ENCODE measurements around the gene ERBB4. TPM values are rescaled to one million over a fixed set of nuclear protein-coding genes. Genes with fewer than 3 reads are reported as not detected.
"Not testable (repeated sequence)": the region's sequence is repeated elsewhere in the genome, so short reads cannot be mapped to it uniquely, and the experiment has no call there.

The ERBB4 gene
- total RNA-seq, 1 donor from 2014 or later: 0.07 TPM

DNA sequence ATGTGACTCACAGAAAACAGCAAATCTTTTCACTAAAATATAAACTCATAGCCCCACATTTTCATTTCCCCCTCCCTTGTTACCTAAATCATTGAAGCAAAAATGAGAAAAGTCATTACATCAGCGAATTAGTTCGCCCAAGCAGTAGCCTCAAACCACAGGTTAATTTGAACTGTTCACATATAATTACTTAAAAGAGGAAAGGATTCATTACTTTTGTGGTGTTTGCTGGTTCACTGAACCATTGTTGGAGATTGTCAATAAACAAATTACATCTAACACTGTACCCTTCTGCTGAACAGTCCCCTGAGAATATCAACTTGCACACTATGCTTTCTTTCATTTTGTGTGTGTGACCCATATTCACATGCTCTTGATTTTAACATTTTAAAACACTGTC is 238.7 kb downstream of the ERBB4 start:
- DNase-seq (ENCODE audit: low read depth, low spot score): no peak

DNA sequence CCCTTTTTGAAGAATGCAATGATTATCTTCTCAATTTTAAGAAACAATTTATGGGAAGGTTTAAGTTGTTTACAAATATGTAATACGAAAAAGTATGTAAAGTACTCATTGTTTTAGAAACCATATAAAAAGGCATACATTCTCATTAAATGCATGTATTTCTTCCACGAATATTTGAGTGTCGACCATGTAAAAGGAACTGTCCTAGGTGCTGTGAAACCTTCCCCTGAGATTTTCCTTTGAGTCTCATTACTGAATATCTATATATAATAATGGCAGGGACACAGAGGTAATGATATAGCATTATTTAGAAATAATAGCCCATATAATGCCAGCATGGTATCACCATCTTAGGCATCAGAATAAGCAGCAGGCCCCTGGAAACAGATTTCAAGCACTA is 239.3 kb downstream of the ERBB4 start:
- no peak for DNase-seq (ENCODE audit: low read depth, low spot score)

DNA sequence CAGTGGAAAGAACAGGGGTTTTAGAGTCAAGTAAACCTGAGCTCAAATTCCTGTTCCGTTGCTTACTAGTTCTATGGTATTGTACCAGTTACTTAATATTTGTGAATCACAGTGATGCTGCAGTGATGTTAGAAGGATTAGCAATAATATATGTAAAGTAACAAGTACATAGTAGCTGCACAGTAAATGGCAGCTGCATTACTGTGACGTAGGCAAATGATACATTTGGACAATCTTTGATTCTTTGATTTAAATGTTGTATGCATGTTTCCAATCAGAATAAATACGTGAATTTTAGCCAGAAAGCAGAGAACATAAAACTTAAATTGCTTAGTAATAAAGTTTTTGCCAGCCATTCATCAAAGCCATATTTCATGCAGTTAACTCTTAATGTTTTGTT is 243.0 kb downstream of the ERBB4 start:
- no peak for DNase-seq (ENCODE audit: low read depth, low spot score)

DNA sequence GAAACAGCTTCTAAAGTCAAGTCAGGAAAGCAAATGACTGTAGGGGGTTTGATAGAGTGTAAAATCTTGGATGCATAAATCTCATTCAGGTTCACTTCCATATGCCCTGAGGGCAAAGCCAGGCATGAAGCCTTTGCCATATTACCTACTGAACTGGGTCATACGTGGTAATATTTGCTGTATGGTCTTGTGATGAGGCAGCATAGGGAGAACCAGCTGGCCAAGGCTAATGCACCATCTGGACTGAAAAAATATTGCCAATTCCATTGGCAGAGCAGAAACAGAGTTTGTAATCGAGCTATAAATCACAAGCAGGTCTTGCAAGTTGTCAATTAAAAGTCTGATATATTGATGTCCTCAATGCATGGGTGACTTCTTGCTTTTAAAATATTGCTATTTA is 243.8 kb downstream of the ERBB4 start:
- DNase-seq (ENCODE audit: low read depth, low spot score): no peak

DNA sequence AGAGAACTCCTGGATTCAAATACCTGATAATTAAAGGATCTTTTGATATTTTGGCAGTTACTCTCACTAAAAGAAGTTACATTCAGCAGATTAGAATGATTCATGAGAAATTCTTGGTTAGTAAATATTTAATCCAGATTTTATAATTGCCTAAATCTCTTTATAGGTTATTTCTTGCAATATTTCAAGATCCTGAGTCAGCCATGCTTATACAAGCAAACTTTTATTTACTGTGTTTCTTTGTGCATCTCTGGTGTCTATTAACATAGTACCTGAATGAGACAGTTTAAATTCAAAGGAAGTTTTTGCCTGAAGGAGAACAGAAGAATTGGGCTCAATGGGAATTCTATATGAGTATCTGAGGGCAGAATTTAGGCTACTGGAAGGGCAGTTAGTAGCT is 249.3 kb downstream of the ERBB4 start:
- no peak for DNase-seq (ENCODE audit: low read depth, low spot score)

DNA sequence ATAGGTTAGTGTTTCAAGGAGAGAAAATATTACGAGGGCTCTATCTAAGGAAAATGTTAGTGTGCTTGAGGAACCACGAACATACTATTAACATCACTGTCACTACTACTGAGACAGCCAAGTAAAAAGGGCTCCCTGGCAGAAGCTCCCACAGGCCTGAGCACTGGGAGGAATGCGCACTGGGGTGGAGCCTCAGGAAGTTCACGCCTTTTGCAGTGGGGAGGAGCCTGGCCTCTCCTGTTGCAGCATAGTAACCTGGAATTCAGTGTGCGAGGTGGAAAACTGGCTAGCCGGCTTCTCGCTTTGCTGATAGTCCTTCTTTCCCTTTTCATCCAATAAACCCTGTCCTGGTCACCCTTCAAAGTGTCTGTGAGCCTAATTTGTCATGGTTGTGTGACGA is 250.3 kb downstream of the ERBB4 start:
- DNase-seq (ENCODE audit: low read depth, low spot score): no peak

DNA sequence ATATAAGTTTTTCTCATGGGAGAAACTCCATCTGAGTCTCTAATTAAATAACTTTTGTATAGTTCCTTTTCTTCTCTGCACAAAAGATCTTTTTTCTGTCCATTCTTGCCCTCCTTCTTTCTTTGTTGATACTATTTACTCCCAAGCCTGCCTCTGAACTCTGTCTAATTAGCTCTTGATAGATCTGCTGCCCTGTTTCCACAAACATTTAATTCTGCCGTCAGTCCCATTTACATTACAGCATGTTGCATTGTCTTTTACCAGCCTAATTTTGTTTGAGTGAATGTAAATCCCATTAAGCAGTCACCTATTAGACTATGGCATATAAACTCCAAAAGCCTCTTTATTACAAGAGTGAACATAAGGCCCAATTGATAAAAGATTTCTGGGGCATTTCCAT is 254.4 kb downstream of the ERBB4 start:
- DNase-seq (ENCODE audit: low read depth, low spot score): no peak

DNA sequence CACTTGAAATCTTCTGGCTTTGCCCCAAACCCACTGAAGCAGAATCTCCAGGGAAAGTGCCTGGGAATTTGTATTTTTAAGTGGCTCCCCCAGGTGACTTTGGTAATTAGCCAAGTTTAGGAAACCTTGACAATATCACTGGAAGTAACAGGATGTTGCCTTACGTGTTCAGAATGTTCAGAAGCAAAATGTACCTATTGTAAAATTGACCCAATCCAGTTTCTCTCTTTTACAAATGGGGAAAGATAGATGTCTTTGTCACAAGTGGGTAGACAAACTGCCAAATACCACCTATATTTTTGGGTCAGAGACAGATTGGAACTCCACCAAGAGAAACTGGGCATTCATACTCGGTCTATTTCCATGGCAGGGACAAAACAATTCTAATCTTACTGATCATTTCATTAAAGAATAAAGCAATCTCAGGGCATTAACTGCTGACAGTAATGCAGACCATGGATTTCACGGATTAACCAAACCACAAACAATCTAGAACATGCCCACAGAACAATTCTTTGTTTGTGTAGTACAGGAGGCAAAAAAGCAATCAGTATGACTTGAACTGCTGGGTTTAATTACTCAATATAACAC is 255.8 kb downstream of the ERBB4 start:
- DNase-seq (ENCODE audit: low read depth, low spot score): no peak

DNA sequence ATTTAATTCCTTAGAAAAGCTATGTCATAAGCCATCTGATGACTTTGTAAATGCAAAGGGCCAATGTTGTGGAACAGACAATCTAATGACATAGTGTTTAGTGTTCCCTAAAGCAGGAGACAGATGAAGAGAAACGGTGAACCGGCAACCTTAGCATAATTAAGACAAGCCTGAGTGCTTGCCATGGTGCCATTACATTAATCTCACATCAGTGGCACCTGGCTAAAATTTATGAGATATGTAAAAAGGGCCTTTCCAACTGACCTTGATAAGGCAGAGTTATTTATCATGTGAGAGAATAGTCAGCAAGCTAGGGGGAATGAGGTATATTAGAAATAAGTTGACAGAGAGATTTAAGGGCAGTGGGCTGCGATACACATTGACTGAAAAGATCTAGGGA is 261.8 kb downstream of the ERBB4 start:
- no peak for DNase-seq (ENCODE audit: low read depth, low spot score)

DNA sequence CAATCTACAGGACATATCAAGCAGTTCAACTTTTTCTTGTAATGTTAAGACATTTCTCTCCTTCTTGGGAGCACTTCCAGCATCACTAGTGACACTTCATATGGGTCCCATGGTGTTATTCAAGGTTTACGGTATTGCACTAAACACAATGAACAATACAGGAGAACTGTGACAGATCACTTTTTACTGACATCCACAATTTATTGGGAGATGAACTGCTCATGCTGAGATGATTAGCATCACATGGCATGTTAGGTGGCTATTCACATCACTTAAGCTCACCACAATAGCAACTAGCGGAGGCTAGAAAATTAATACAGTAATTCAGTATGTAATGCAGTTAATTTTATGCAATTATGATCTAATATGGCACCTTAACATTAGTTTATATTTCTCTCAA is 264.4 kb downstream of the ERBB4 start:
- DNase-seq (ENCODE audit: low read depth, low spot score): no peak

DNA sequence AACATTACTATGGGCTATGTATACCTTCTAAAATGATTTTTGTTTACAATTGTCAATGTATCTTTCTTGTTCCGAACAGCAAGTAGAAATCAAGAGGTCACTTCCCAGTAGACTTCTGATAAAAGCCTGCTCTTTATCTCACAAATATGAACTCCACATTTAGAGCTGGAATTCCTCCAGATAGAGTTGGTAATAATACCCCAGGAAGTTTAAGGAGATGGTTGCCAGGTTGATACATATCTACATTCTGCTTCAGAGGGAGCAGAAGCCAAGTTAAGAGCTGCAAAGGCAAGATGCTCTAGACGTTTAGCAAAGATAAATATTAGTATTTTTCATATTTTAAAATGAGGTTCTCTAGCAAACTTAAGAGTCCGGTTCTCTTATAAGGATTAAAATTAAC is 267.0 kb downstream of the ERBB4 start:
- DNase-seq (ENCODE audit: low read depth, low spot score): no peak

DNA sequence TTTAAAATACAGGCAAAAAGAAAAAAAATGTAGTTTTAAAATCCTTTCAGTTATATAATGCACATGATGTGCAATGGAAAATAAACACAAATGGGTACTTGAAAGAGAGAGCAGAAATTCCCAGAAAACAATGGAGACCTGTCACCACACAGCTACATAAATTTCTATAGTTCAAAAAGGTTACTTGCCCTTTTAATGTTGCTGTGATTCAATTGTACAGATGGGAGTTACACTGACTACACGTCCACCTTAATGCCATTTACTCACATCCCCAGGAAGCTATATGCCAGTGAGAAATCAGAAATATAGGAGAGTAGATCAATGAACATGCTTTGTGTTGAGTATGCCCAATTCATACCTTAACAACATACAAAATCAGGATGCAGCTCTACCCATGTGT is 269.6 kb downstream of the ERBB4 start:
- no peak for DNase-seq (ENCODE audit: low read depth, low spot score)

DNA sequence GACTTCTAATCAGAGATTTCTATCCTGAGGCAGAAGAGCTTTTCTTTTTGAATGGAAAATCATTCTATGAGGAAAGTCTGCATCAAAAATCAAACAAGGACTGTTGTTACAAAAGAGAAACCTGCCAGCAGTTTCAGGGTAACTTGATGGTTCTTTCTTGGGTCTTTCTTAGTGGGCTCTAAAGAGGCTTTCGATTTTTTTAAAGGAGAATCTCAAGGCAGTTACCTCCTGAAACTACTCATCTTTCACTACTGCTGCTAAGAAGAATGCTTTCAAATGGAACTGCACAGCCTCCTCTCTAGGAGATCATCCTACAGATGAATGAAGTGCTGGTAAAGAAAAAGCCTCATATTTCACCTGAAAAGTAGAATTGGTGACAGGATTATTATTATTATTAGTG is 272.3 kb downstream of the ERBB4 start:
- DNase-seq (ENCODE audit: low read depth, low spot score): no peak

DNA sequence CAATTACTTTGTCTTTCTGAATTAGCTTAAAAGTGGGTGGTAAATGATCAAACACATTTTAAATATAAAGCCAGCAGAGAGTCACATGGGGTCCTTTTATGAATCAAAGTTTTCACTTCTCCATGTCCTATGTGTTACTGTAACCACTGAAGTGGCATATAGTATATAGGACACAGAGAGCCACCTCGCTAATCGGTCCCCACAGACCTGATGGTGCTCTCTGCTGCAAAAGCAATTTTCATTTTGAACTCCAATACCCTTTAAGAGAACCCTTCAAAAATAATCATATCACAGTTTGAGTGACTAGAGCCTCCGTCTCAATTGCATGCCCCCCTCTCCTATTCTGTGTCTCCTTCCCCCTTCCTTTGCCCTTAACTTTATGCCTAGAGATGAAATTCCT is 272.8 kb downstream of the ERBB4 start:
- DNase-seq (ENCODE audit: low read depth, low spot score): no peak

DNA sequence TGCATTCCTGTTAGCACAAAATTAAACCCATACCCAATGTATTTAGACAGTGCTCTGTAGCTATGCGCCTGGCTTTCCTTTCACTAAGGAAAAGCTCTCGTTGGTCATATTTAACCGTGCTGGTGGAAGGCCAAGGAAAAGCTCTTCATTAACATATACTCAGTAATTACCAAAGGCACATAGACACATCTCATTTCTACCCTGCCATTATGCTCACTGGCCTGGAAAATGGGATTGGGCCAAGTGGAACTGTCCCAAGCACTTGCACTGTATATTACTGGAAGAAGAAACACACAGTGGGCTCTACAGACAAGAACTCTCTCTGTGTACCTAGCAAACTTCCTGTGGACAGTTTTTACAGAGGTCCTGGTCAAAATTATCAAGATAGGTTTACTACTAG is 274.4 kb downstream of the ERBB4 start:
- DNase-seq (ENCODE audit: low read depth, low spot score): no peak

DNA sequence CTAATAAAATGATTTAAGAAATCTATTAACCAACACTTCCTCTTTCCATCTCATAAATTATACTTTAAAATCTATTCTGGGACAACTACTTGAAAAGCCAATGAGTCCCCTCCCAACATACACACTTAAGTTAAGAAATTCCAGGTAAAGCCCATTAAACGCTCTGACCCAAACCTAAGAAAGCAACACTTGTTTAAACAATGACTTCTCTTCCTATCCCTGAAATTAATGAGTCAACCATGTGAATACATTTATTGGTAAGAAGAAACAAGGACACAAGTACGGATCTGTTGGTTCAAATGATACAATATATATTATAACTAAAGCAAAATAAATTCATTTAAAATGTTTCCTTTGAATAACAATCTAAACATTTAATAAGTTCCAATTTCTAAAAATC is 279.4 kb downstream of the ERBB4 start:
- no peak for DNase-seq (ENCODE audit: low read depth, low spot score)

DNA sequence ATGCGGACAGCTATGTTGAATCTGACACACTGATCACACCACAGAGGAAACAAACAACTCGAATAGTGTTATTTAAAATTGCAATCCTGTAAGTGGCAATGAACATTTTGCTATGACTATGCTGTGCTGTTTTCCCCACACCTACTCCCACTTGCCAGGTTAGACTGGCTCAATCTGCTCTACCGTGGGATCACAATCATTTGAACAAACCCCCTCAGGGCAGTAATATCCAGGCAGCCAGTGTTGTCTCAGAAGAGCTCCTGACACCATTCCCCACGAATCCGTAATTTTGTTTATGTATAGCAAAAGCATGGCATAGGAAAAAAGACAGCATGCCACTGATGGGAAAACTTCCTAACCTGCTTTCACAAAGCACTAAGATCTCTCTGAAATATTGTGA is 284.3 kb downstream of the ERBB4 start:
- DNase-seq (ENCODE audit: low read depth, low spot score): no peak

DNA sequence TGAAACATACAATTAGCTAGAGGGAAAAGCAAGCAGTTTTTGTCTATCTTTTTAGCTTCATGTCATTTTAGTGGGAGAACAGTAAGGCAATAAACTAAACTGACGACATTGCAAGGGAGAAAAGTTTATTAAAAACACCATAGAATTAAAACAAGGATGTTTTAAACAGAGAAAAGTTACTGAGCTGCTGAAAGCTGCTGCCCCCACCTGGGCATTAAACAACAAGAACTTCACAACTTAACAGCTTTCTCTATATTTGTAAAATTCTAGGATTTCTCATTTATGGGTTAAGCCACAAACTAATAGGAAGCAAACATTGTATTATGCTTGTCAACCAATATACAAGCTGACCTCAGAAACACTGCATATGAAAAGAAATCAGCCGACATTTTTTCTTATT is 289.2 kb downstream of the ERBB4 start:
- DNase-seq (ENCODE audit: low read depth, low spot score): no peak

DNA sequence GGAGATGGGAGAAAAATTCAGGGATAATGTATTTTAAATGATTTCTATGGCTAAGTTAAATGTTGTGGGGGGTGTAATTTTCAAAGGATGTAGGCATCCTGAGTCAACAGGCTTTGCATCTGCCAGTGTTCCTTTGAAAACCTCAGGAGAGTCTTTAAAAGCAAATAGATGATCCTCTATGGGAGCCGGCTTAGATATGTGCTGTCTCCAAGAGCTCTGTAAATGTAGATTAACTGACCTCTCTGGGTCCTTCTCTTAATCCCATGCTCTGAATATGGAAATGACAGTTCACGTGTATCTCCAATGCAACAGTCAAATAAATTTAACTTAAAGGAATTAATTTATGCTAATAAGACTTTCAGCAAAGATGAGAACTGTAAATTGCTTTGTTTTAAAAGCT is 292.7 kb downstream of the ERBB4 start:
- no peak for DNase-seq (ENCODE audit: low read depth, low spot score)

DNA sequence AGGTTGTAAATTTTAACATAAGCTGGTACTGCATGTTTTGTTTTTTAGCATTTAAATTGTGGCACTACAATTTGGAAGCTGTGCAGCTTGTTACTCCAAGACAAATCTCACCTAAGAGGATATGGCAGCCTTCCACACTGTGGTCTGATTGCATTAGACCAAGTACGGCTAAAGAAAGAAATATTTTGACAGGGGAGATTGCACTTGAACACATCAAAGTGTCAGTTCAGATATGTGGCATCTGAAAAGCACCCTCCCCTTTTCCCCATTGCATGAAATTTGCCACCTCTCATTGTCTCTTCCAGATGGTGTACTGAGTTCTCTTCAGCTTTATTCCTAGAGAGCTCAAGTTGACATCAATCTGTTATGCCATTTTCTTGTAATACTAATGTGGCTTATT is 295.9 kb downstream of the ERBB4 start:
- no peak for DNase-seq (ENCODE audit: low read depth, low spot score)

DNA sequence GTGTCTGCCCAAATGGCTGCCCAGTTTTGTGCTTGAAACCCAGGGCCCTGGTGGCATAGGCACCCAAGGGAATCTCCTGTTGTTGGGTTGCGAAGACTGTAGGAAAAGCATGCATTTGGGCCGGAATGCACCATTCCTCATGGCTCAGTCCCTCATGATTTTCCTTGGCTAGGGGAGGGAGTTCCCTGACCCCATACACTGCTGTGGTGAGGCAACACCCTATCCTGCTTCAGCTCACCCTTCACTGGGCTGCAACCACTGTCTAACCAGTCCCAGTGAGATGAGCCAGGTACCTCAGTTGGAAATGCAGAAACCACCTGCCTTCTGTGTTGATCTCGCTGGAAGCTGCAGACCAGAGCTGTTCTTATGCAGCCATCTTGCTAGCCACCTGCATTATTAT is 300.4 kb downstream of the ERBB4 start:
- not testable (repeated sequence) for DNase-seq (ENCODE audit: low read depth, low spot score)

DNA sequence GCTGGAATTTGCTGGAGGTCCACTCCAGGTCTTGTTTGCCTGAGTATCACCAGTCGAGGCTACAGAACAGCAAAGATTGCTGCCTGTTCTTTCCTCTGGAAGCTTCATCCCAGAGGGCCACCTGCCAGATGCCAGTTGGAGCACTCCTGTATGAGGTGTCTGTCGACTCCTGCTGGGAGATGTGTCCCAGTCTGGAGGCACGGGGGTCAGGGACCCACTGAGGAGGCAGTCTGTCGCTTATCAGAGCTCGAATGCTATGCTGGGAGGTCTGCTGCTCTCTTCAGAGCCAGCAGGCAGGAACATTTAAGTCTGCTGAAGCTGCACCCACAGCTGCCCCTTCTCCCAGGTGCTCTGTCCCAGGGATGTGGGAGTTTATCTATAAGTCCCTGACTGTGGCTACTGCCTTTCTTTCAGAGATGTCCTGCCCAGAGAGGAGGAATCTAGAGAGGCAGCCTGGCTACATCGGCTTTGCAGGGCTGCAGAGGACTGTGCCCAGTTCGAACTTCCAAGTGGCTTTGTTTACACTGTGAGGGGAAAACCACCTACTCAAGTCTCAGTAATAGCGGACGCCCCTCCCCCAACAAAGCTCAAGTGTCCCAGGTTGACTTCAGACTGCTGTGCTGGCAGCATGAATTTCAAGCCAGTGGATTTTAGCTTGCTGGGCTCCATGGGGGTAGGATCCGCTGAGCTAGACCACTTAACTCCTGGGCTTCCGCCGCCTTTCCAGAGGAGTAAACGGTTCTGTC is 301.1 kb downstream of the ERBB4 start:
- DNase-seq (ENCODE audit: low read depth, low spot score): no peak

DNA sequence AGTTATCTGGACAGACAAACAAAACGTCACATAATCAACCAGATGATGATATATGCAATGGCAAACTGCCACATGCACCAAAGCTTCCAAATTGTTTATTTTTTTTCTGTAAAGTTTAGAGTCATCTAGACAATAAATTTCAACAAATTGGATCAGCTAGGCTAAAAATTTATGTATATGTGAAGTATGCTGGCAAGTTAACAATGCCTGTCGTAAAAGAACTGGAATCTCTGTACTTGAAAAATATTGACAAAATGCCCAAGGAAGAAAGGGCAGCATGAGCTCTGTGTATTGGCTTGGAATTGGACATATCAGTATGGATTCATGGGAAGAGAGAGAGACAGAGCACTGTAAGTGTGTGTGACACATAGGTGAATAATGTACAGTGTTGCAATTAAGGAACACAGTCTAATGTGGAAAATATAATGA is 309.8 kb downstream of the ERBB4 start:
- no peak for DNase-seq (ENCODE audit: low read depth, low spot score)

DNA sequence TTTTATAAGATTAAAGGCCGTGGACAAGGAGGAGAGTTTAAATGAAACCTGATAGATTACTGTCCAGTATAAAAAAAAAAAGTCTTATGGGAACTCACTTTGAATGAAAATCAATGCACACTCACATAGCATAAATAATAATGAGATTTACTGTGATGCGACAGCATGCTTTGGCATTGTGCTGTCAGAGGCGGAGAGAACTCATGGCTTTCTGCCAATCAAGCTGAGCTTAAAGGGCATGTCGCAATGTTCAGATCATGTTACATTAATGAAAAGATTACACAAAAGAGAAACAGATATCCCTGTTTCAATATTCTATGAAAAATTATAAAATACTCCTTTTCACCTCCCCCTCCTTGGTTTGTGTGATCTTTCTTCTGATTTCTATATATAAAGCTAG is 310.8 kb downstream of the ERBB4 start:
- DNase-seq (ENCODE audit: low read depth, low spot score): no peak
